ENCODE measurements around the gene CMTM5.

DNA sequence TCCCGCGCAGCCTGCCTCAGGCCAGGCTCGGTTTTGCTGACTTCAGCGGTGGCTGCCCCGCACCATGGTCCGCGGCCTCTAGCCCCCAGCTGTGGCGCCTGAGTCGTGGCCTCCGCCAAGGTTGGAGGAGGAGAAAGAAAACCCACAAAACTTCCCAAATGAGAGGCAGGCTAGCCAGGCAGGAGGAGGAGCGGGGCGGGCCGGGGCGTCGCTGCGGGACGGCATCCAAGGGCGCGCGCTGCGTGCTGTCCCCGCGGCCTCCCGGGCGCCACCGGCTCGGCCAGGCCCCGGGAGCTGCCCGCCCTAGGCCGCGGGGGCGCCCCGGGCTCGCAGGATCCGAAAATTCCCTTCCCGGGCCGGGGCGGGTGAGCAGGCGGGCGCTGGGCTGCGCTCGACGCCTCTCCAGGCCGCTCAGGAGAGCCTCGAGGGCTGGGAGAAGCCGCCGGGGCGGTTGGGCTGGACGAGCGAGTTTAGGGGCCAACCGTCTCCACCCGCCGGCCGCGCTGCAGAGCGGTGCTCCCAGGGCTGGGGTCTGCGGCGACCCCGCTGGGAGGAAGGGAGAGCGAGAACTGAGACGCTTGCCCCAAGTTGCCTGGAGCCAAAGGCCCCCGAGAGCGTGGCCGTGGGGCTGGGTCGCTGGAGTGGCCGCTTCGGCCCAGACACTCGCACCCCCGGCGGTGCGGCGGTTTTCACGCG lies 11.7 kb upstream of the CMTM5 start, which contains the start of gene EFS:
- TF ChIP-seq NRF1 (IDR thresholded peaks at IDR 0.05; ENCODE audit: low read depth, low read length) (no peak), CTCF (IDR thresholded peaks at IDR 0.05) (no peak), ZBTB33 (IDR thresholded peaks at IDR 0.05; ENCODE audit: borderline replicate concordance, low read depth) (no peak)
